Neuron (in vitro differentiated cells): ENCODE measurements around the gene PMAIP1.
"Not testable (repeated sequence)": the region's sequence is repeated elsewhere in the genome, so short reads cannot be mapped to it uniquely, and the experiment has no call there.

Source experiments
- H2AFZ ChIP-seq: one replicate; pipeline ENCODE4 v1.6.1; 2013; ENCODE audit warnings: low read depth, mild to moderate bottlenecking, inconsistent platforms, low read length, moderate library complexity
- H3K27me3 ChIP-seq: one replicate; pipeline ENCODE4 v1.6.1; 2013; ENCODE audit warnings: low read length; ENCODE audit not compliant: insufficient read depth
- H3K36me3 ChIP-seq: one replicate; pipeline ENCODE4 v1.6.1; 2013; ENCODE audit warnings: low read length; ENCODE audit not compliant: insufficient read depth
- H3K4me1 ChIP-seq: one replicate; pipeline ENCODE4 v1.6.1; 2013; ENCODE audit warnings: low read length; ENCODE audit not compliant: insufficient read depth
- H3K4me3 ChIP-seq: 2 replicates; pipeline ENCODE4 v1.5.1; 2013; ENCODE audit warnings: mild to moderate bottlenecking, low read length, moderate library complexity
- H3K9me3 ChIP-seq: one replicate; pipeline ENCODE4 v1.6.1; 2013; ENCODE audit warnings: low read length

PMAIP1 gene

GRCh38 chr18:59871711-59872362, 28.0 kb upstream of the PMAIP1 start:
- no peaks in the 10 kb centered on the region for H3K27me3 ChIP-seq
- H3K9me3 ChIP-seq: no peaks in the 10 kb centered on the region
- H3K36me3 ChIP-seq: no peaks in the 10 kb centered on the region
- H3K4me3 ChIP-seq: no peak overlapping the region
- no peak overlapping the region for H2AFZ ChIP-seq
- H3K4me1 ChIP-seq: no peaks in the 10 kb centered on the region

- H3K4me3 ChIP-seq: no peak overlapping the region
Observed at GRCh38 chr18:59873641-59874040, 26.2 kb upstream of the PMAIP1 start.

GRCh38 chr18:59874166-59874565, 25.6 kb upstream of the PMAIP1 start:
- Histone ChIP-seq H3K4me3 (no peak overlapping the region), H3K4me1 (no peaks in the 10 kb centered on the region), H3K9me3 (no peaks in the 10 kb centered on the region), H3K36me3 (no peaks in the 10 kb centered on the region), H2AFZ (no peak overlapping the region), H3K27me3 (no peaks in the 10 kb centered on the region)

More at GRCh38 chr18:59873641-59874040, 26.2 kb upstream of the PMAIP1 start:
- Histone ChIP-seq H3K4me1 (no peaks in the 10 kb centered on the region), H3K9me3 (no peaks in the 10 kb centered on the region), H2AFZ (no peak overlapping the region), H3K27me3 (no peaks in the 10 kb centered on the region), H3K36me3 (no peaks in the 10 kb centered on the region)

DNA sequence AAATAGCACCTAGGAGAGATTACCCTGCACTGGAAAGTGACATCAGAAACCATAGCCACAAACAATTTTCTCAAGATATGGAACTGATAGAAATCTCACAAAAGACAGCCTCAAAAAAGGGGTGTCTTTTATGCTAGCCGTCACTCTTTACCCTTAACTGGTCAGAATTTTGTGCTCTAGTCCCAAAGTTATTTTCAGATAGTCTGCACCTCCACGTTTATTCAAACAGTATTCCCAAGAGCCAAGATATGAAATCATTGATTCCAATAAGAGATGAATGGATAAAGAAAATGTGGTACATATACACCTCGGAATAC, 23.5 kb upstream of the PMAIP1 start:
- Histone ChIP-seq H2AFZ (no peak overlapping the region), H3K4me3 (no peak overlapping the region), H3K9me3 (no peaks in the 10 kb centered on the region), H3K4me1 (no peaks in the 10 kb centered on the region), H3K36me3 (no peaks in the 10 kb centered on the region), H3K27me3 (no peaks in the 10 kb centered on the region)

- H2AFZ ChIP-seq: no peak overlapping the region
Observed at GRCh38 chr18:59877361-59877760, 22.4 kb upstream of the PMAIP1 start.

GRCh38 chr18:59878644-59879043, 21.2 kb upstream of the PMAIP1 start:
- Histone ChIP-seq H3K9me3 (no peaks in the 10 kb centered on the region), H2AFZ (no peak overlapping the region), H3K4me1 (peaks cover 3% of the 10 kb centered on the region), H3K27me3 (no peaks in the 10 kb centered on the region), H3K4me3 (no peak overlapping the region), H3K36me3 (no peaks in the 10 kb centered on the region)

More at GRCh38 chr18:59877361-59877760, 22.4 kb upstream of the PMAIP1 start:
- H3K9me3 ChIP-seq: no peaks in the 10 kb centered on the region
- H3K27me3 ChIP-seq: no peaks in the 10 kb centered on the region
- no peak overlapping the region for H3K4me3 ChIP-seq
- peaks cover 3% of the 10 kb centered on the region for H3K4me1 ChIP-seq
- H3K36me3 ChIP-seq: no peaks in the 10 kb centered on the region

DNA sequence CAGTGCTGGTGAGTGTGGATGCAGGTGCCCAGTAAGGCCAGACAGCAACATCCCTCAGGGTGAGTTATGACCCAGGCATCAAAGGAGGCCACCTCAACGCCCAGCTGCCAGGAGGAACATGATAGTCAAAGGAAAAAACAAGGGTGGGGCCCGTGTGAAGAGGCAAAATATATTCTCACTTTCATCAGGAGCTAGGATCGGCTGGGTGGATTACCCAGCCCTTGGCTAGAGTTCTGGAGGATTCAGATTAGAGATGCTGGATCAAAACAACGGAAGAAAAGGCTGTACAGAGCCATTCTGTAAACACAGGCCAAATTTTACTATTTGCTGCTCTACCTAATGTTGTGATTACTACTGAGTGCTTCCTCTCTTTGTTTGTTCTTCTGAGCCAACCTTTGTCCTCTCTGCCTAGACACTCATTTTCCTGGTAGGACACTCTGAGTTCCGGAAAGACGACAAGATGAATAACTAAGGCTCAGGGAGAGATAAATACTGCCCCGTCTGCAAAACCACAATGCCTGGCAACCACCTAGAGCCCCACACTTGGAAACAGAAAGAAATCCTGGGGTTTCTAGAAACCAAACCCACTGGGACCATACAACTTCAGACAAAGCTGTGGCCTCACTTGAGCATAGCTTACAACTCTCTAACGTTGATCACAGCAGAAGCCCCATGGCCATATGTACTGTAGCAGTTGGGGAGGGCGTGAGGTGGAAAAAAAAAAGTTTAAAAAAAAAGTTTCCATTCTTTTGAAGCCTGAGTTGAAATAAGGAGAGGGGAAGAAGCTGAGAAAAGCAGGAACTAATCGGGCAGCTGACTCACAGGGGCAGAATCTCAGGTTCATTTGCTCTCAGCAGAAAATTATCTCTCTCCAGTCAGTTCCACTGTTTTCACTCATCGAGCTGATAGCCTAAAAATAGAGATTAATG, 17.8 kb upstream of the PMAIP1 start:
- H3K36me3 ChIP-seq: no peaks in the 10 kb centered on the region
- no peak overlapping the region for H3K4me3 ChIP-seq
- H2AFZ ChIP-seq: no peak overlapping the region
- peaks cover 3% of the 10 kb centered on the region for H3K4me1 ChIP-seq
- H3K9me3 ChIP-seq: no peaks in the 10 kb centered on the region
- no peaks in the 10 kb centered on the region for H3K27me3 ChIP-seq

DNA sequence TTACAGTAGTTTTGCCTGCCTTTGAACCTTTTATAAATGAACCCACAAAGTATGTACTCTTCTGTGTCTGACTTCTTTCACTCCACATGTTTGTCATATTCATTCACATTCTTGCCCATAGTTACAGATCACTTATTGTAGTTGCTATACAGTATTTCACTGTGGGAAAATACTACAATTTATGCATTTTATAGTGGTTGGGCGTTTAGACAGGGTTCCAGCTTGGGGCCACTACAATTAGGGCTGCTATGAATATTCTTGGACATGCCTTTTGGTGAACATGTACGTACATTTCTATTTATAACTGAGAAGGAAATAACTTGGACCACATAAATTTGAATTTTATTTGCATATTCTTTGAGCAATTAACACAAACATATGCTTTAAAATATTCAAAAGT, 15.4 kb upstream of the PMAIP1 start:
- no peaks in the 10 kb centered on the region for H3K9me3 ChIP-seq
- H3K4me3 ChIP-seq: no peak overlapping the region
- no peak overlapping the region for H2AFZ ChIP-seq

DNA sequence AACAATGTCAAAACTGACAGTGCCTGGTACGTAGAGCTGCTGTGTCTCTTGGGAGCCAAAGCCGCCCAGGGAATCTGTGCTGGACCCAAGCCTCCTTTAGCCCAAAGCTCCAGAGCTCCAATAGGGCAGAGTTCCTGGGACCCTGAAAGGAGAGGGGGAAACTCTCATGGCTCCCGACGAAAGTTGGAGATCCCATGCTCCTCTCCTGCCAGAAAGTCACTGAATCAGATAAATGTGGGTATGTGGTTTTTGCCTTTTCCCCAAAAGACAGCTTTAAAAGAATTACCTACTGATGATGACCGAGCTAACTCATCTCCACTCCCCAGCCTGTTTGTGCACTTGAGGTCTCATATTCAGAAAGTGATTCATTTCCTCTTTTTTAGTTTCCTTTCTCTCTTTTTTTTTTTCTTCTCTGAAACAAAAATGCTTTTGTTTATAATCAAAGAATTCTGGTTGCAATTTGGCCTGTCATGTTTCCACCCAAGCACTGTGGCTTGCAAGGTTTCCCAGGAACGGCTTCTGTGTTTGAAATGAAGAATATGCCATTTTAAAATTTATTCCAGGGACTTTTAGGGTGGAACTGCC, 14.1 kb upstream of the PMAIP1 start:
- peaks cover 3% of the 10 kb centered on the region for H3K4me1 ChIP-seq
- H3K36me3 ChIP-seq: no peaks in the 10 kb centered on the region
- H3K9me3 ChIP-seq: no peaks in the 10 kb centered on the region
- no peak overlapping the region for H3K4me3 ChIP-seq
- no peaks in the 10 kb centered on the region for H3K27me3 ChIP-seq
- no peak overlapping the region for H2AFZ ChIP-seq

More for the DNA sequence above, 15.4 kb upstream of the PMAIP1 start:
- no peaks in the 10 kb centered on the region for H3K36me3 ChIP-seq
- H3K27me3 ChIP-seq: no peaks in the 10 kb centered on the region
- peaks cover 3% of the 10 kb centered on the region for H3K4me1 ChIP-seq

DNA sequence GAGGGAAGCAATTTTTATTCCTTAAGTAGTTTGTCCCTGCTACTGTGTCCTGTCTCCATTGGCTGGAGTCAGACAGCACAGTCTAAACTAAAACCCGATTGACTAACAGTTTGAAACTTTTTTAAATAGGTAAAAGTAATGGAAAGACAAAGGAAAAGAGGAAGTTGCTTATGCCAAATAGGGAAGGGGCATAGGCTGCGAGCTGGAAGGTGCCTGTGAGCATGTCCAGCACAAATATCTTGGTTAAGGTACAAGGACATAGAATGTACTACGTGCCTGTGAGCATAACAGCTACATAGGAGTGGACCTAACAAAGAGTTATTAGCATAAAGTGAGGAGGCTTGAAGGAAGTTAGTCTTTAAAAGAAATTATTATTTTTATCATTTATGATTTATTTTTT, 13.4 kb upstream of the PMAIP1 start:
- H3K27me3 ChIP-seq, H3K4me3 ChIP-seq, H2AFZ ChIP-seq, H3K36me3 ChIP-seq, H3K9me3 ChIP-seq, H3K4me1 ChIP-seq: not testable (repeated sequence)

DNA sequence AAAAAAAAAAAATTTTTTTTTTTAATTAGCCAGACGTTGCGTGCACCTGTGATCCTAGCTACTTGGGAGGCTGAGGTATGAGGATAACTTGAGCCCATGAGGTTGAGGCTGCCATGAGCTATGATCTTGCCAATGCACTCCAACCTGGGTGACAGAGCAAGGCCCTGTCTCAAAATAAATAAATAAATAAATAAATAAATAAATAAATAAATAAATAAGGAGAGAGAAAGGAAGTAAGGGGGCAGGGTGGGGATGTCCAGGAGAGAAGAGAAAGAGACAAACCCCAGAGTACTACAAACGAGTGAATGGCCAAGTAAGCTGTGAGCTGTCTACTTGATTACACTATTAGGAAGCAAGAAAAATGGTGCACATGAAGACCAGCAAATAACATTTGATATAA, 7.7 kb upstream of the PMAIP1 start:
- Histone ChIP-seq H3K27me3 (peaks cover 11% of the 10 kb centered on the region), H3K4me1 (no peaks in the 10 kb centered on the region), H2AFZ (no peak overlapping the region), H3K36me3 (no peaks in the 10 kb centered on the region), H3K9me3 (no peaks in the 10 kb centered on the region), H3K4me3 (no peak overlapping the region)

DNA sequence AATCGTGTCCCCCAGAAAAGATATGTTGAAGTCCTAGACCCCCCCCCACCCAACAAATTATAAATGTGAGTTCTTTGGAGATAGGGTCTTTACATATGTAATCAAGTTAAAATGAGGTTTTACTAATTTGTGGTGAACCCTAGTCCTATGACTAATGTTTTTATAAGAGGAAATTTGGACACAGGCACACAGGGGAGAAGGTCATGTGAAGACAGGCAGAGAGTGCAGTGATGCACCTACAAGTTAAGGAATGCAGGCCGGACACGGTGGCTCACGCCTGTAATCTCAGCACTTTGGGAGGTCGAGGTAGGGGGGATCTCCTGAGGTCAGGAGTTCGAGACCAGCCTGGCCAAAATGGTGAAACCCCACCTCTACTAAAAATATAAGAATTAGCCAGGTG, 5.8 kb upstream of the PMAIP1 start:
- Histone ChIP-seq H2AFZ (no peak overlapping the region), H3K27me3 (peaks cover 29% of the 10 kb centered on the region), H3K36me3 (no peaks in the 10 kb centered on the region), H3K4me1 (no peaks in the 10 kb centered on the region), H3K9me3 (peaks cover 6% of the 10 kb centered on the region), H3K4me3 (no peak overlapping the region)

- no peak overlapping the region for H3K4me3 ChIP-seq
- H3K27me3 ChIP-seq: peaks cover 31% of the 10 kb centered on the region
- H2AFZ ChIP-seq: no peak overlapping the region
- H3K4me1 ChIP-seq: peaks cover 14% of the 10 kb centered on the region
- H3K9me3 ChIP-seq: peaks cover 6% of the 10 kb centered on the region
- H3K36me3 ChIP-seq: no peaks in the 10 kb centered on the region
Observed at GRCh38 chr18:59897321-59897954, 2.4 kb upstream of the PMAIP1 start.
